HepG2 (cell line): ENCODE data around the gene SLC35A2. TPM values are rescaled to one million over a fixed set of nuclear protein-coding genes. Genes with fewer than 3 reads are reported as not detected.

Experiments used
- ATAC-seq: fragments of 200-7000 bp; cut with Tn5 transposase; 3 replicates; pipeline ENCODE4 v1.9.1; 2020; ENCODE audit warnings: mild to moderate bottlenecking, moderate library complexity
- BruUV-seq: library from RNA; stranded (reverse); fragments of 400-500 nt; replicated peaks from 2 replicates; lab custom pipeline; 2021; lab: Mats Ljungman, UMichigan
- CTCF ChIA-PET: fragments of 300-600 bp; formaldehyde crosslinking; extraction: SDS; loops from one replicate; lab custom pipeline; 2021; ENCODE audit warnings: low total read pairs, inconsistent platforms, low intra/inter-chr PET ratio; lab: Yijun Ruan, JAX
- POLR2A ChIA-PET: fragments of 350-600 bp; sonication (Branson Sonifier 250); formaldehyde crosslinking; loops from one replicate; lab custom pipeline; 2020; ENCODE audit warnings: antibody characterized with exemption, inconsistent platforms; lab: Yijun Ruan, JAX
- DNase-seq: peaks from one replicate; pipeline ENCODE4 v3.0.0-alpha.2; 2015; ENCODE audit warnings: low spot score
- FAIRE-seq: peaks from 3 replicates; lab custom pipeline; 2011; peaks lifted over from hg19 to GRCh38; lab: Jason Lieb, UNC
- H2AFZ ChIP-seq: one replicate; pipeline ENCODE4 v1.6.1; 2011; ENCODE audit warnings: low read length, inconsistent platforms
- H3K27ac ChIP-seq: fragments of 300-600 bp; 3 replicates; pipeline ENCODE4 v1.8.0; 2011; ENCODE audit warnings: mixed run types, mild to moderate bottlenecking, mixed read lengths, low read length, inconsistent platforms; ENCODE audit not compliant: insufficient read depth; ENCODE audit errors: extremely low read length
- H3K27me3 ChIP-seq, 2 experiments: fragments of 200-600 bp in 1 of 2; 2 replicates in 1 of 2; 3 replicates in 1 of 2; pipeline versions ENCODE4 v1.6.0 to v1.8.0; 2011; ENCODE audit warnings: low read length in 2 of 2, mild to moderate bottlenecking in 2 of 2, moderate library complexity in 2 of 2, inconsistent platforms in 1 of 2; ENCODE audit not compliant: insufficient read depth in 2 of 2, control insufficient read depth in 1 of 2
- H3K36me3 ChIP-seq, 2 experiments: fragments of 200-600 bp in 1 of 2; replicated peaks in 1 of 2; 2 replicates in 1 of 2; 3 replicates in 1 of 2; pipeline versions ENCODE4 v1.5.1 to v1.8.0; 2011; ENCODE audit warnings: low read length in 2 of 2, inconsistent platforms in 1 of 2; ENCODE audit not compliant: insufficient read depth in 2 of 2, control insufficient read depth in 1 of 2
- H3K4me1 ChIP-seq: 2 replicates; pipeline ENCODE4 v1.5.1; 2012; ENCODE audit warnings: low read length, inconsistent platforms; ENCODE audit not compliant: insufficient read depth
- H3K4me2 ChIP-seq: 2 replicates; pipeline ENCODE4 v1.6.0; 2011; ENCODE audit warnings: low read depth, low read length, inconsistent platforms
- H3K4me3 ChIP-seq, 3 experiments: fragments of 200-600 bp in 1 of 3; sonication (generic), shearing (Covaris generic) in 1 of 3; replicated peaks in 1 of 3; 2 replicates each; pipeline ENCODE4 v1.5.1; 2011 to 2016; ENCODE audit warnings: low read length in 3 of 3, inconsistent platforms in 2 of 3, low read depth in 2 of 3, mild to moderate bottlenecking in 2 of 3, control low read depth in 1 of 3, mixed read lengths in 1 of 3; ENCODE audit not compliant: insufficient read depth in 1 of 3
- H3K79me2 ChIP-seq: one replicate; pipeline ENCODE4 v1.6.1; 2011; ENCODE audit warnings: low read length, inconsistent platforms; ENCODE audit not compliant: insufficient read depth
- H3K9ac ChIP-seq: 2 replicates; pipeline ENCODE4 v1.6.0; 2011; ENCODE audit warnings: mild to moderate bottlenecking, low read depth, low read length, inconsistent platforms; ENCODE audit not compliant: insufficient read depth
- H3K9me3 ChIP-seq: 2 replicates; pipeline ENCODE4 v1.5.1; 2012; ENCODE audit warnings: mild to moderate bottlenecking, low read length
- H4K20me1 ChIP-seq: 2 replicates; pipeline ENCODE4 v1.6.0; 2011; ENCODE audit warnings: inconsistent platforms, mild to moderate bottlenecking, low read length, moderate library complexity; ENCODE audit not compliant: insufficient read depth
- CHD4 ChIP-seq: fragments of 200-600 bp; sonication (generic); IDR thresholded peaks from 2 replicates; pipeline ENCODE4 v1.7.0; 2017; ENCODE audit warnings: mild to moderate bottlenecking, low read length, borderline replicate concordance
- HHEX ChIP-seq: IDR thresholded peaks from 2 replicates; pipeline ENCODE4 v1.6.1; 2016; ENCODE audit warnings: control low read depth
- MED8 ChIP-seq: sonication (generic); formaldehyde crosslinking; IDR thresholded peaks from 2 replicates; pipeline ENCODE4 v1.8.1; 2023; ENCODE audit warnings: mild to moderate bottlenecking, missing genetic modification reagents; ENCODE audit not compliant: insufficient replicate concordance
- NR2F2 ChIP-seq: IDR thresholded peaks from 2 replicates; pipeline ENCODE4 v1.6.1; 2012; ENCODE audit warnings: low read depth, inconsistent platforms, borderline replicate concordance
- PRDM4 ChIP-seq: sonication (generic); formaldehyde crosslinking; IDR thresholded peaks from 2 replicates; pipeline ENCODE4 v1.9.0; 2021; ENCODE audit warnings: missing genetic modification reagents, borderline replicate concordance
- TMF1 ChIP-seq: sonication (generic); formaldehyde crosslinking; IDR thresholded peaks from 2 replicates; pipeline ENCODE4 v1.8.1; 2022; ENCODE audit warnings: low read depth, missing genetic modification reagents
- UBTF ChIP-seq: sonication (generic); formaldehyde crosslinking; IDR thresholded peaks from 2 replicates; pipeline ENCODE4 v1.4.0; 2020; ENCODE audit warnings: mild to moderate bottlenecking, missing genetic modification reagents
- ZNF253 ChIP-seq: sonication (generic); formaldehyde crosslinking; IDR thresholded peaks from 2 replicates; pipeline ENCODE4 v1.8.0; 2022; ENCODE audit warnings: mild to moderate bottlenecking, missing genetic modification reagents, borderline replicate concordance
- WGBS: methylation state at CpG from one replicate; pipeline ENCODE4 v1.1.6; 2017; ENCODE audit warnings: low lambda C conversion rate; 5-methylcytosine and 5-hydroxymethylcytosine counted together
- in situ Hi-C: cut with HindIII; loops from 2 replicates; pipeline ENCODE4 v1.10.0; 2017; ENCODE audit warnings: low pct_unique_long_range_greater_than_20kb; ENCODE audit not compliant: extremely low pct_ligation_motif_present
- intact Hi-C: fragments of 100-400 bp; cut with micrococcal nuclease; formaldehyde crosslinking; loops from one replicate; pipeline ENCODE4 v1.10.0; 2022; ENCODE audit not compliant: unreplicated experiment
- polyA plus RNA-seq, 8 experiments: library from polyadenylated mRNA; depleted of rRNA in 3 of 8; stranded (reverse) in 7 of 8; unstranded in 1 of 8; fragments of >200 nt; fragmentation: Illumina TruSeq in 4 of 8; extraction: Trizol in 4 of 8; gene quantifications; 2 replicates each; pipeline versions ENCODE4 v1.2.1 to v1.2.3, GENCODE V29; 2011 to 2016; ENCODE audit warnings: low read depth in 4 of 8, missing spikeins in 1 of 8, mixed read lengths in 1 of 8; ENCODE audit not compliant: insufficient read depth in 1 of 8
- total RNA-seq, 5 experiments: library from RNA; depleted of rRNA; stranded (reverse); fragments of >200 nt; fragmentation: Illumina TruSeq; extraction: Trizol; gene quantifications; 2 replicates each; pipeline ENCODE4 v1.2.3, GENCODE V29; 2016; ENCODE audit warnings: low read depth in 1 of 5
- TF ChIP-seq, protein P1 (sequence below): sonication (generic); formaldehyde crosslinking; IDR thresholded peaks from 2 replicates; pipeline ENCODE4 v1.5.0; 2020; ENCODE audit warnings: missing genetic modification reagents
- TF ChIP-seq, protein P2 (sequence below): sonication (generic); formaldehyde crosslinking; IDR thresholded peaks from 2 replicates; pipeline ENCODE4 v1.4.0; 2020; ENCODE audit warnings: missing genetic modification reagents

Gene SLC35A2
- total and polyA plus RNA-seq, 2 of the 13 experiments (the other 11 are each of a cell fraction or from before 2014, with no cell fraction given) = 32.1 to 40.8 TPM

- Histone ChIP-seq H3K9ac (no peak overlapping the region), H3K4me2 (no peak overlapping the region), H3K79me2 (no peaks in the 10 kb centered on the region), H3K27me3 (no peaks in the 10 kb centered on the region), H2AFZ (no peak overlapping the region)
- no peak for DNase-seq
- no peak for ATAC-seq
- intact Hi-C loops = no loop called here
- POLR2A ChIA-PET = no interaction called here
- WGBS = 93% methylated on average over 5 of the region's 5 CpGs
- no peak for TF ChIP-seq ZNF253 (CRISPR knock-in tag)
- TF ChIP-seq, all 625 proteins: peak for 0
- CTCF ChIA-PET = no interaction called here
- no peaks in the 10 kb centered on the region for H3K4me1 ChIP-seq
- H3K36me3 ChIP-seq = peaks cover 5 to 23% of the 10 kb centered on the region in 2 experiments; a peak in 4 of 5 replicates
- no peaks in the 10 kb centered on the region for H3K9me3 ChIP-seq
- FAIRE-seq = no peak
- H3K27ac ChIP-seq = no peak overlapping the region
- no peak overlapping the region for H3K4me3 ChIP-seq
- no TSS peak for BruUV-seq
- in situ Hi-C loops = no loop called here
- H4K20me1 ChIP-seq = no peaks in the 10 kb centered on the region
Observed at GRCh38 chrX:48927123-48927522, 15.7 kb upstream of the SLC35A2 start.

DNA sequence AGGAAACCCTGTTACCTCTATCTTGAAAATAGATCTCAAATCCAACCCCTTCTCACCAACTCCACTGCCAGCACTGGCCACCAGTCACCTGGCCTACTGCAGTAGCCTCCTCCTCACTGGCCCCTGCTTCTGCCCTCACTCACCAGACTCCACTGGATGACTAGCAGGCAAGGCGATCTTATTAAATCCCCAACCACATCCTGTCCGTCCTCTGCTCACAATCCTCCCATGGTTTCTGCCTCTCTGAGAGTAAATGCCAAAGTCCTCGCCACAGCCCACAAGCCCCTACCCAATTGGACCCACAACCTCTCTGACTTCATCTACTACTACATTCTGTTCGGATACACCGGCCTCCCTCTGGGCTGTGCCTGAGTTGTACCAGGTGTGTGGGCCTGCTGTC lies 12.8 kb upstream of the SLC35A2 start:
- DNase-seq (no peak), FAIRE-seq (no peak), ATAC-seq (no peak)
- no TSS peak for BruUV-seq
- Histone ChIP-seq H3K27me3 (no peaks in the 10 kb centered on the region), H3K4me1 (peaks cover 9% of the 10 kb centered on the region), H3K9me3 (no peaks in the 10 kb centered on the region), H2AFZ (no peak overlapping the region), H3K9ac (no peak overlapping the region), H3K4me3 (no peak overlapping the region), H3K36me3 (peaks cover 5 to 19% of the 10 kb centered on the region in 2 experiments; a peak in 4 of 5 replicates), H4K20me1 (no peaks in the 10 kb centered on the region), H3K27ac (no peak overlapping the region), H3K79me2 (no peaks in the 10 kb centered on the region), H3K4me2 (no peak overlapping the region)
- POLR2A ChIA-PET = no interaction called here
- CTCF ChIA-PET = no interaction called here
- 94% methylated on average over 5 of the region's 5 CpGs for WGBS
- in situ Hi-C loops = no loop called here
- intact Hi-C loops = no loop called here
- no peak for TF ChIP-seq MED8 (CRISPR knock-in tag)
- TF ChIP-seq HHEX = no peak
- TF ChIP-seq CHD4 = no peak
- TF ChIP-seq PRDM4 (CRISPR knock-in tag) = no peak
- TF ChIP-seq, protein P1, sequence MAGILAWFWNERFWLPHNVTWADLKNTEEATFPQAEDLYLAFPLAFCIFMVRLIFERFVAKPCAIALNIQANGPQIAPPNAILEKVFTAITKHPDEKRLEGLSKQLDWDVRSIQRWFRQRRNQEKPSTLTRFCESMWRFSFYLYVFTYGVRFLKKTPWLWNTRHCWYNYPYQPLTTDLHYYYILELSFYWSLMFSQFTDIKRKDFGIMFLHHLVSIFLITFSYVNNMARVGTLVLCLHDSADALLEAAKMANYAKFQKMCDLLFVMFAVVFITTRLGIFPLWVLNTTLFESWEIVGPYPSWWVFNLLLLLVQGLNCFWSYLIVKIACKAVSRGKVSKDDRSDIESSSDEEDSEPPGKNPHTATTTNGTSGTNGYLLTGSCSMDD = no peak
- TF ChIP-seq TMF1 (CRISPR knock-in tag) = no peak
- TF ChIP-seq, protein P2, sequence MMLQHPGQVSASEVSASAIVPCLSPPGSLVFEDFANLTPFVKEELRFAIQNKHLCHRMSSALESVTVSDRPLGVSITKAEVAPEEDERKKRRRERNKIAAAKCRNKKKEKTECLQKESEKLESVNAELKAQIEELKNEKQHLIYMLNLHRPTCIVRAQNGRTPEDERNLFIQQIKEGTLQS = no peak
- TF ChIP-seq NR2F2 = no peak
- TF ChIP-seq UBTF (CRISPR knock-in tag) = no peak
